LNCAP (cell line): Measurements from ENCODE around the gene COG6.

Experiments
- TF ChIP-seq, protein P1 (sequence below): fragments of 450-650 bp; IDR thresholded peaks from 2 replicates; pipeline ENCODE4 v1.5.1; 2017; ENCODE audit warnings: mild to moderate bottlenecking

Gene COG6

GRCh38 chr13:39751805-39752204 is 96.3 kb downstream of the COG6 start:
- TF ChIP-seq, protein P1, sequence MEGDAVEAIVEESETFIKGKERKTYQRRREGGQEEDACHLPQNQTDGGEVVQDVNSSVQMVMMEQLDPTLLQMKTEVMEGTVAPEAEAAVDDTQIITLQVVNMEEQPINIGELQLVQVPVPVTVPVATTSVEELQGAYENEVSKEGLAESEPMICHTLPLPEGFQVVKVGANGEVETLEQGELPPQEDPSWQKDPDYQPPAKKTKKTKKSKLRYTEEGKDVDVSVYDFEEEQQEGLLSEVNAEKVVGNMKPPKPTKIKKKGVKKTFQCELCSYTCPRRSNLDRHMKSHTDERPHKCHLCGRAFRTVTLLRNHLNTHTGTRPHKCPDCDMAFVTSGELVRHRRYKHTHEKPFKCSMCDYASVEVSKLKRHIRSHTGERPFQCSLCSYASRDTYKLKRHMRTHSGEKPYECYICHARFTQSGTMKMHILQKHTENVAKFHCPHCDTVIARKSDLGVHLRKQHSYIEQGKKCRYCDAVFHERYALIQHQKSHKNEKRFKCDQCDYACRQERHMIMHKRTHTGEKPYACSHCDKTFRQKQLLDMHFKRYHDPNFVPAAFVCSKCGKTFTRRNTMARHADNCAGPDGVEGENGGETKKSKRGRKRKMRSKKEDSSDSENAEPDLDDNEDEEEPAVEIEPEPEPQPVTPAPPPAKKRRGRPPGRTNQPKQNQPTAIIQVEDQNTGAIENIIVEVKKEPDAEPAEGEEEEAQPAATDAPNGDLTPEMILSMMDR = no peak

- TF ChIP-seq, protein P1 = no peak
Observed at GRCh38 chr13:39760521-39760920, 105.1 kb downstream of the COG6 start.

GRCh38 chr13:39765801-39766463 is 110.5 kb downstream of the COG6 start:
- TF ChIP-seq, protein P1 = peak; percentile 29; the same call in 1 of the 2 replicates

DNA sequence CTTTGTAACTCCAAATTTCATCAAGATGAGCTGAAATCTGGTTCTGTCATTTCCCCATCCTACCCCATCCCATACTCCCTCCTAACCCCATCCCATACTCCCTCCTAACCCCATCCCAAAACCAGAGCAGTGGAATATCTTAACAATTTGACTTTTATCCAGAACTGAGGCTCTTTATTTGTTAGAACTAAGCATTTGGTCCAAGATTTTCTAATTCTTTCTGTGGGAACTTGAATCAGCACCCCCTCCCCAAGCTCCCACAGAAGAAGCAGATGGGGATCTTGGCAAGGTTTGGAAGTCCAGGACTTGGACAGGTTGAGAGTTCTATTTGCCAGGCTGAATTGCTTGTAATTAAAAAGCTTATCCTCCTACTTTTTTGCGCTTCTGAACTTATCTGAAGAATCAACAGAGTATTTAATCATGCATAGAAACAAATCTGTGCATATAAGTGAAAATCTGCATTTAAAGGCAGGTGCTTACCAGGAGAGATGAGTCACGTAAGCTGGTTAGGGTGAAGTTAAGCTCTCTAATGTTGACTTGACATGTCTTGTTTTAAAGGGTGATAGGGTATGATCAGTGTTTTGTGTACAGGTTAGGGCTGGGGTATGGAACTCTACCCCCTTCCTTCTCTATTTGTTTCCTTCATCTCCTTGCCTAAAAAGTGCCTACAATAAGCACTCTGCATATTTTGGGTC is 111.1 kb downstream of the COG6 start:
- TF ChIP-seq, protein P1 = no peak

GRCh38 chr13:39767791-39768517 is 112.5 kb downstream of the COG6 start:
- TF ChIP-seq, protein P1 = no peak

DNA sequence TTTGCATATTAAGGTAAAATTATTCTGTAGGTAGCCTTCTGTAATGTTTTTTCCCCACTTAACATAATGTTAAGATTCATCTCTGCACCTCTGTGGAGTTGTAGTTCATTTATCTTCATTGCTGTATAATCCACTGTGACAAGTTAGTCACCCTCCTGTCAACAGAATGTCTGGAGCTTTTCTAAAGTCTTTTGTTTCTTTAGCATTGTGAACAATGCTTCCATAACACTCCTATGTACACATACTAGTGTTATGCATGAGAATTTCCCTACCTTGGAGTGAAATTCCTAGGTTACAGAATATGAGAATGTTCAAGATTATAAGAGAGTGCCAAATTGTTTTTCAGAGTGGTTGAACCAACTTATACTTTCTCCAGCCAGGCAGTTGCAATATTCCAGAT is 113.5 kb downstream of the COG6 start:
- TF ChIP-seq, protein P1 = no peak

- TF ChIP-seq, protein P1 = no peak
Observed at GRCh38 chr13:39770221-39771090, 115.0 kb downstream of the COG6 start.
